Activated CD4-positive, alpha-beta T cell treated with anti-CD3 and anti-CD28 coated beads, Interleukin-10, Interleukin-2, amounts not matched to agents 100 ng/mL and 50 ng/mL, durations not matched to agents 16 hours and 8 hours (primary cell): ENCODE results near the gene CALHM3.
"Not testable (repeated sequence)": the region's sequence is repeated elsewhere in the genome, so short reads cannot be mapped to it uniquely, and the experiment has no call there.

Source experiments
- DNase-seq: peaks from one replicate; pipeline ENCODE4 v3.0.0-alpha.2; 2020

Gene CALHM3

DNA sequence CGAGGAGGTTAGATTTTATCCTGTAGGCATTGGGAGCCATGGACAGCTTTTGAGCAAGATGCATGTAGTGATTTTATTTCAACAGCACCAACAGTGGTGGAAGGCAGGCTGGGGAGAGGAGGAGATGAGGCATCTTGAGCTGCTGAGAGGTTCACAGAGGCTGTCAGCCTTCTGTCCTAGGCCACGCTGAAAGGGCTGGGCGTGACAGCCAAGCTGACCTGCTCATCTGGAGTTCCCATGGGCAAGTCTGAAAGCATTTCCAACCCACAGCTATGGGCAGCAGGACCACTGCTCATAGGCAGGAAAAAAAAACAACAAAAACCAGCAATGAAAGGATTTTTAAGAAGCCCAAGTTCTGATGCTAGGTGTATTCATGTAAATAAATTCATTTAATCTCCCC, 22.1 kb upstream of the CALHM3 start:
- DNase-seq, result no peak

DNA sequence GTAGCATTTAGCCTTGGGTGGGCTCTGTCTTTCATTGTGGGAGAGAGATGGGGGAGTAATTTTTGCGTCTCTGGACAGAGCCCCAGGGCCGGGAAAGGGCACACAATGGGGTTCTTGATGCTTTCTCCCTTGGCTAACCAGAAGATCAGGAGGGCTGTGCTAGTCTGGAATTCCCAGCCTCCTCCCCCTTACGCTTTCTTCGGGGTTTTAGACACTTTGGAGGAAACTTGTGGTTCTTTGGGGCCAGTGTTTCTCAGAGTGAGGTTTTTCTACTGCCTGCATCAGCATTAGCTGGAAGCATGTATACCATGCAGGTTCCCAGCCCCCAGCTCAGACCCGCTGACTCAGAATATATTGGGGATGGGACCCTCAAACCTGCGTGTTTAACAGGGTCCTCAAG, 21.4 kb upstream of the CALHM3 start:
- peak; percentile 21 for DNase-seq

DNA sequence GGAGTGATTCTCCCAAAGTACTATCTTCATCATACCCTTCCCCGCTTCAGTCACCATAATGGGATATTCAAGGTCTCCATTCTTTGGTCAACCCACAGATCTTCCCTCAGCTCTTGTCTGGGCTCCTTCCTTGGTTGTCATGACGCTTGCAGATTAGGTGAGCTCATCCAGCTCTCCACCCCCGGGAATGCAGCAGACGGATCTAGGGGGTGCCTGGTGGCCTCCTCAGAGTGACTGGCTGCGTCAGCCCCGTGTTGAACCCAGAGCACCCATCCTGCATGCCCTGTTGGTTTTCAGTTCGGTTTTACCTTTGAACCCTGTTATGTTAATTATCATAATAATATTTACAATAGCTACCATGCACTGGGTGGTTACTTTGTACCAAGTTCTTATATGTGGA, 20.8 kb upstream of the CALHM3 start:
- no peak for DNase-seq

DNA sequence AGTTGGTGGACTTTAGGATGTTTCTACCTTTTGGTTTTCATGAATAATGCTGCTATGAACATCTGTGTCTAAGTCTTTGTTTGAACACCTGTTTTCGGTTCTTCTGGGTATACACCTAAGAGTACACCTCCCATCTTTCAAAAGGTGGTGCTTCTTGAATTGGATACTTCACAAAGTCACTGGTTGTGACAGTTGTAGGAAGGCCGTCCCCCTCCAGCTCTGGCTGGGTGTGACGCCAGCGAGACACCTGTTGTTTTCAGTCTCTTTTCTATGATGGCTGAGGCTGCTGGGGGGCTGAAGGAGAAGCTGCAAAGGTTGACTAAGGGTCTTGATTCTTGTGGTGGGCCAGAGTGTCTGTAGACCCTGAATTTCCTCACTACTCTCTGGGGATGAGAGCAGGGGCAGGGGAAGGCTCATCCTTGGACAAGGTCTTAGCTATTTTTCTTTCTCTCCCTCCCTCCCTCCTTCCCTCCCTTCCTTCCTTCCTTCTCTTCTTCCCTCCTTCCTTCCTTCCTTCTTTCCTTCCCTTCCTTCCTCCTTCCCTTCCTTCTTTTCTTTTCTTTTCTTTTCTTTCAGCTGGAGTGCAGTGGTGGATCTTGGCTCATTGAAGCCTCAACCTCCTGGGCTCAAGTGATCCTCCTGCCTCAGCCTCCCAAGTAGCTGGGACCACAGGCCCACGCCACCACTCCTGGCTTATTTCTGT, 20.0 kb upstream of the CALHM3 start:
- no peak for DNase-seq

DNA sequence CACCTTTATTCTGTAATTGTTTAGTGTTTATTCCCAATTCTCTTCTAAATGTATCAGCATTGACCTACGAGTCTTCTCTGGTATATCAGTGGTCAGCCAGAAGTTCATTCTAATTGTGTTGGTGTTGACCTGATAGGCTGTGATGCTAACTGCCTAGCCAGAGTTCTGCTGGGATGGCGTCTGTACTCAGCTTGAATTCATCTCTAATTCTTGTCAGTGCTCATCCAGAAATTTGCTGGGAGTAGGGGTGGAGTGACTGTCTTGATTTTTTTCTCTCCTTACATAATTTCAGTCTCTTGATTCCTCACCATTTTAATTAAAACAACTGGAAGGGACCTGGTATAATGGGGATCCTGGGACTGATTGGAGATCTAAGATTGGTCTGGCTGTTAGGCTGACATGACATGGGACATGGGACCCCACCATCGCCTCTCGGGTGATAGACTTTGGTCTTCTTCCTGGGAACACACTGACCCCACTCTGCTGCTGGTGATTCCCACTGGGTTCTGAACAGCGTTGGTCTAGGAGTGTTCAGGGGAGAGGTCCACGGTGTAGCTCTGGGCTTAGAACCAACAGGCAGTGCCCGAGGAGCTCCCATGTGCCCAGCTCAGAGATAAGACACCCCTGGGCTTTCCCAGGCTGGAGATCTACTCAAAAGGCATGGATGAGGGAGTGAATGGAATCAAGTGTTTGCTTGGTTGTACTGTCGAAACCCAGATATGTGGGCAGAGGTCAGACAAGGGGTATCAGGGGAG, 18.3 kb upstream of the CALHM3 start:
- DNase-seq, result no peak

DNA sequence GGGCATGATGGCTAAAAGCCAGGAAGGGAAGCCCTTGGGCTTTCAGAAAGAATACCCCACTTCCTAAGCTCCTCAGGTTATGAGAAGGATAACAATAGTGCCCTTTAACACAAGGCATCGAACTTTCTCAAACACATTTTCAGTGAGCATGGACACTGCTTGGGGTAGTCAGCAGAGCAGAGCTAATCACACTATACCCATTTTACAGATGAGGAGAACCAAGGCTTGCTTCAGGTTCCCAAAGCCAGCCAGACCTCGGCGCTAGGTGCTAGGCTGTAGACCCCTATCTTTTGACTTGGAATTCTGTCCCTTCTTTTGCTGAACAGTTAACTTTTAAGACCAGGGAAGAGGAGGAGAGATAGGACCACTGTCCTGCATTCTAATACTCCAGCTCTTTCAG, 16.3 kb upstream of the CALHM3 start:
- DNase-seq, result no peak

DNA sequence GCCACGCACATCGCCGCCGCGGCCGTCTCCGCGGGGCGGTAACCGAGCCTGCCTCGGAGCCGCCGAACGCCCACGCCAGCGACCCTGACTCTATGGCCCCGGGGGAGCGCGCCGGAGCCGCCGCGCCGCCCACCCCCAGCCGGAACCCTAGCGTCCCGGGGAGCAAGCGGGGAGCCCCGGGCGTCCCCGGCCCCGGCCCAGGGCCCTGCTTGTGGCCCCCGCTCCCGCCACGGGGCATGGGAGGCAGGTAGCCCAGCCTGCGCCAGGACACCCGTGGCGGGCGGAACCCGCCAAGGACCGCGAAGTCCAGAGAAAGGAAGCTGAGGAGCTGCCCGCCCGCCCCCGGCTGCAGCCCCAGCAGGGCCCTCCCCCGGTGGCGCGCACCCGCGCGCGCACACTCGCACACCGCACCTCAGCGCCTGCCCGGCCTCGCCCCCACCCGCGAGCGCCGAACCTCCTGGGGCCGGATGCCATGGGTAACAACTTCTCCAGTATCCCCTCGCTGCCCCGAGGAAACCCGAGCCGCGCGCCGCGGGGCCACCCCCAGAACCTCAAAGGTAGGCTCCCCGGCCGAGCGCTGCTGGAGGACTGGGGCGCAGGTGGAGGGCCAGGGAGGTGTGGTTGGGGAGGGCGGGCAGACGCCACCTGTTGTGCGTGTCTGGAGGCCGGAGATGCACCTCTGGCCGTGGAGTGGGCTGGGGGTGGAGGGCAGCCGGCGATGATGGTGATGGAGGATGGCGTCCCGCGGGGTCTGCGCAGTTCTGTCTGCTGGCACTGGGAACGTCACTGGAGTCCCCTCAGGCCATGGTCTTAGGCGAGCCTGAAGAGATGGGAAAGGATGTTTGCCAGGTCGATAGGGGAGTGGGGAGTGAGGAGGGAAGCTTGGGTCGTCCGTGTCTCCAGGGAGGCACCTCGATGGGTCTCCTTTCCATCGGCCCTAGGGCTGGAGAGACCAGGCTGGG, 15.2 kb upstream of the CALHM3 start:
- DNase-seq, result peak; percentile 38

DNA sequence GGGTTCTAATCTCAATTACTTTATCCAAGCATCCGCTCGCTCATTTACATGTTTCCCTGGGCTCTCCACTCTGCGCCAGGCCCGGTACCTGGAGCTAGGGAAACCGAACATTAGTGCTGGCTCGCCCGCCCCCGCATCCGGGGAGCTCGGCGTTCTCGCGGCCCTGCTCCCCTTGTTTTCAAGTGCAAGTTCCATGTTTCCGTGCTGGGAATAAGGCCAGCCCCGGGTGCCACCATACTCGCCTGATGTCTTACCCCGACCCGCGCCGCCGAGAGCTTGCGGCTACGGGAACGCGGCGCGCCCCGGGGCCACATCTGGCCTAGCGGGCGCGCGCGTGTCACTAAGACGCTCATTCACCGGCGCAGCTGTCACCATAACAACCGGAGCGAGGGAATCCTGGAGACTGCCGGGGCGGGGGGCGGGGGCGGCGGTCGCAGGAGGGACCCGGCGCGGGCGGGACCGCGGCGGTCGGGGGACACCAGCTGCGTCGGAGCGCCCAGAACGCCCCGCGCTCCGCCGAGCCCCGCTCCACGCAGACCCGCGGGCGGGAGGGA, 14.4 kb upstream of the CALHM3 start, which contains the start of gene NEURL1:
Gene NEURL1, plus strand, starts transcription at position 344 of the 554 bp plus-strand sequence. CDS start 683 bp downstream, outside the sequence.
- peak; percentile 26 for DNase-seq

DNA sequence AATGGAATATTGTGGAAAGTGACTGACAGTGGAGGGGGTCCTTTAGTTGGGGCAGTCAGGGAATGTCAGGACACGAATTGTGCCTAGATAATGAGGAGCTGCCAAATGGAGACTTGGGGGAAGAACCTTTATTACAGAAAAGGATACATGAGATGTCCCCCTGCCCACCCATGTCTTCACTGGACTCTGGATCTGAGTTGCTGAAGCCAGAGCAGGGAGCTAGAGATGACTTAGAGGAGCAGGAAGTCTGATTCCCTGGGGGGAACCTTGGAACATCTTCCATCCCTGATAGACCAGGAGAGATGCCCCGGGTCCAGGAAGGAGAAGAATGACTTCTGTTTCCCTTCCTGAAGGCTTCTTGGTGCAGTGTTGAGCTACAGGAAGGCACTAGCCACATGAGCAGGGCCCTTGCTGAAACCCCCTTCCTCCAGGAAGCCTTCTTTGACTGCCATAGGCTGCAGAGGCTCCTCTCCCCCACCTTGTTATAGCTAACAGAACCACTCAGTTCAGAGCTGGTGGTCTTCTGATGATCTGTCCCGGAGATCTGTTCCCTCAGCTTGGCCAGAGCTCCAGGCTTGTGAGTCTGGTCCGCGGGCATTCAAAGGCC, 13.7 kb upstream of the CALHM3 start:
- no peak for DNase-seq

DNA sequence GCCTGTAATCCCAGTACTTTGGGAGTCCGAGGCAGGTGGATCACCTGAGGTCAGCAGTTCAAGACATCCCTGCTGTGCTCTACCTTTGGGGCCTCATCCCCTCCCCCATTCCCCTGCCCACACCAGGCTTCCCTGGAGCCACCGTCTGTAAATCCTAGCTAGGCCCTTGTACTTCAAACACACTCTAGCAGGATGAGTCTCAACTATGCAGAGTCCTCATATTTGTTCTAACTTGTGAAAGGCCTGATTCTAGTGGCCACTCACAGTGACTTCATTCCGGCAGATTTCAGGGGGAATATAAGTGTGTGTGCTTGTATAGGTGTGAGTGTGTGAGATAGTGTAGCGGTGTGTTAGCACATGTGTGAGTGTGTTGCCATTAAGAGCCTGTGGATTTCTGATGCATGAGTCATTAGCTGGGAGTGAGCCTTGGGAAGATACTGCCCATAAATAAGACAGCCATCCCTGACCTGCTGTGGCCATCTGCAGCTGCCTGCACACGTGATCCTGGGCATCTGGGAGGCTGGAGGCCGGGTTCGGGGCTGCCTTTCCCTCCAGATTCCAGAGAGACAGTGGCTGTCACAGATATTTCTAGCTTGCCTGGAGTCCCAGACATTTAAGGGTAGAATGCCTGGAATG, 12.8 kb upstream of the CALHM3 start:
- DNase-seq, result no peak

DNA sequence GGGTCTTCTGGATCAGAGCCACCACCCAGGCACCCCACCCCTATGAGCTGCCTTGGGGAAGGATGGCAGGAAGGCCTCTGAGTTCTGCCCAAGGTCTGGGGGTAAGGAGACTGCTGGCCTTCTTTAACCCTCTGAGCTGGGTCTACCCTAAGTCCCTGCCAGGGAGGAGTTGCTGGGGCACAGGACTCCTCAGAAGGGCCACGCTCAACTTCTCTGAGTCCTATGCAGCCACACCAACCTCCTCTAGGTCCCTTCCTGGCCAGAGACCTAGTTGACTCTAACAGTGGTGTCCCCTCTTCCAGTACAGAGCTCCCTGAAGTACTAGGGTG, 11.9 kb upstream of the CALHM3 start:
- DNase-seq, result no peak

DNA sequence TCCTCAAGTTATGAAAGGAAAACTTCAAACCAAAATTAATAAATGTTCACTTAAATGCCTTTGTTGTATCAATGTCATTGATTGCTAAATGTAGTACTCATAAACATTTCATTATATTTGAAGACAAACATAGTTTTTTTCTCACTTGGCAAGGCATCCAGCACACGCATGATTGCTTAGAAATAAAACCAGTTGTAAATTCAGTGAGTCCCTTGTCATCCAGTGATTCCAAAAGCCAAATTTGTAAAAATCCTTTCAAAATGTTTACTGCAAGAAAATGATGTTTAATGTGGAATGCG, 8.3 kb upstream of the CALHM3 start:
- no peak for DNase-seq

DNA sequence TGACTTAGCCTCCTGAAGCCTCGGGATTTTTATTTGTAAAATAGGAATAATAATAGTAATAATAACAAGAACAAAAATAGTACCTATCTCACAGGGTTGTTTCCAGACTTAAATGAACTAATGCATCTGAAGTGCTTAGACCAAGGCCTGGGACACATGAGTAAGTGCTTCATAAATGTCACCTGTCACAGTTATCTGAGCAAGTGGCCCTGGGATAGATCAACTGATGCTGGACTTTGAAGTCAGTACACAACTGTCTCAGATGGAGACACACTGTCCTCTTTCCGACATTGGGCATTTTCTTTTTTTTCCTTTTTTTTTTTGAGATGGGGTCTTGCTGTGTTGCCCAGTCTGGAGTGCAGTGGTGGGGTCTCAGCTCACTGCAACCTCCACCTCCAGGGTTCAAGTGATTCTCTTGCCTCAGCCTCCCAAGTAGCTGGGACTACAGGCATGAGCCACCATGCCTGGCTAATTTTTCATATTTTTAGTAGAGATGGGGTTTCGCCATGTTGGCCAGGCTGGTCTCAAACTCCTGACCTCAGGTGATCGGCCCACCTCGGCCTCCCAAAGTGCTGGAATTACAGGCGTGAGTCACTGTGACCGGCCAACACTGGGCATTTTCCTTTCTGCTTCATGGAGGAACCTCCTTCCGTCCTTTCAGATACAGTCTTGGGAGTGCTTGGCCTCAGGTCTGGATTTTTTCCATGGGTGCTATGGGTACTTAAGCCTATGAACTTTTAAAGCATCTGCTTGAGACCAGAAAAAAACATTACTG, 7.8 kb upstream of the CALHM3 start:
- not testable (repeated sequence) for DNase-seq

DNA sequence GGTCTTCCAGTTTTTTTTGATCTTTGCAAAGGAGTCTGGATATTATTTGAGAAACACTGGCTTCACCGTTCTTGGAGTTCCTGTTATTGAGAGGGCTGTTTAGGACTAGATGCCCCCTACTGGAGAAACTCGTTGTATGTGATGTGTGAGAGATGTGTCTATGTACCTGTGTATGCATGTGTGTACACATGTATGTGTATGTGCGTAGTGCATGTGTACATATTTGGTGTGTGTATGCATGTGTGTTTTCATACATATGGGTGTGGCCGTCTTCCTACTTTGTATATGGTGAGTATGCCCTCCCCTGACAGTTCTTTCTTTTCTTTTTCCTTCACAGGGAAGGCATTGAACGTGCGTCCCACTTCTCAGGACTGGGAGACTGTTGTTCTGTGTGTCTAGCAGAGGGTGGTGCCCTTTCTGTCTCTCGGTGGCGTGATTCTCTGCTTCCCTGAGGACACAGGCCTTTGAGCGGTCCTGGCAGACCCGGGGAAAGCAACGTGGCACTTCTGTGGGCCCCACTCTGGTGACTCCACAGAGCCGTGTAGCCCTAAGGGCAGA, 3.0 kb upstream of the CALHM3 start:
- peak; percentile 71 for DNase-seq

DNA sequence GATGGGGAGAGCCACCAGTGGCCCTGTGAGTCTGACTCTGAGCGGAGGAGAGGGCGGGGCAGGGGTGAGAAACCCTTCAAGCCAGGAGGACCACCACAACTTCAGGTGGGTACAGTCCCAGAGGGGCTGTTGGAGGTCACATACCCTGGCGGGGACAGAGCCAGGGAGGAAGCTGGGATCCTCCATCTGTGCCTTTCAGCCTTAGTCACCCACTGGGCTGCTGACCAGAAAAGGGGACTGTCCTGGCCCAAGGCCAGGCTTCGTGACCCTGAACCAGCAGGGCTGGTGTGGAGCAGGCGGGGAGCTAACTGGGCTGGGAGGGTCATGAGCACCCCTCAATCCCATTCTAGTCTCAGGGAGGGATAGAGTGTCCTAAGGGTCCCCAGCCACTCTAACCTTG, 1.5 kb upstream of the CALHM3 start:
- no peak for DNase-seq

DNA sequence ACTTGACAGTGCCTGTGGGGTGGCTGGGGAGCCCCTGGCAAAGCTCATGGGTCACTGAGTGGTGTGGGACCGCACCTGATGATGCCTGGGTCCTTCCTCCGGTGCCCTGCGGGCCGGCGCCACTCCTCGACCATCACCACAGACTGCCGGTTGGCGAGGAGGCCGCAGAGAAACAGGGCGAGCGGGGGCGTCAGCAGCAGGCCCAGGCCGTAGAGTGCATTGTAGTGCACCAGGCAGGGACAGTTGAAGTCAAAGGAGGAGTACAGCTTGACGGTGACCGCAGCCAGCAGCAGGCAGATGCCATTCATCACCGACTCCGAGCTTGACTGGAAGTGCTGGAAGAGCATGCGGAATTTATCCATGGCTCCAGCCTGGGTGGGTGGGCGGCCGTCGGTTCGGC, 369 bp downstream of the CALHM3 start:
- DNase-seq, result no peak

DNA sequence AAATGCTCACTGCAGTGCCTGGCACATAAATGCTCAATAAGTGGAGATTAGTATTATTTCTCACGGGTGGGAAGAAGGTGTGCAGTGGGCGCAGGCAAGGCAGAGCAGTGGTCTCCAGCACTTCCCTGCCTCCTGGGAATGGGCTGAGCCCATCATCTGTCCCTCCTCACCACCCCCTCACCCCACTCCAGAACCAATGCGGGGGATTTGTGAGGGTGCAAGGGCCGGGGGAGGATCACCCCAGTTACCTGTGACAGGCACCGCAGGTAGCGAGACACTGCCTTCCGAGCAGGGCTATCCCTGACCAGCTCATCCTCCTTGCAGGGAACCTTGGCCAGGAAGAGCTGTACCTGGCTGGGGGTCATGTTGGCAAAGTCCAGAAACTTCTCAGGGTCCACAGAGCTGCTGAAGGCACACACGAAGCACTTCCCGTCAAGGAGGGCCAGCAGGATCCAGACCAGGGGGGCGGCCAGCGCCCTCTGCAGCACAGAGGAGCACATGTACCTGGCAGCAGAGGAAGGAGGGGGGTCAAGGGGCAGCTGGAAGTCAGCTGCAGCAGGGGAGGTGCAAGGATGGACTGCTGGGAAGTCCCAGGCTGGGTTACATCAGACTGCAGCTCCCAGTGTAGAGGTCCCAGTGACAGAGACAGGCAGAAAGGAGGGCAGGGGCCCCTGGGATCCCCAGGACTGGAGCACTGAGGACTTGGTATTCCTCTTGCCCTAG, 2.8 kb downstream of the CALHM3 start:
- no peak for DNase-seq

DNA sequence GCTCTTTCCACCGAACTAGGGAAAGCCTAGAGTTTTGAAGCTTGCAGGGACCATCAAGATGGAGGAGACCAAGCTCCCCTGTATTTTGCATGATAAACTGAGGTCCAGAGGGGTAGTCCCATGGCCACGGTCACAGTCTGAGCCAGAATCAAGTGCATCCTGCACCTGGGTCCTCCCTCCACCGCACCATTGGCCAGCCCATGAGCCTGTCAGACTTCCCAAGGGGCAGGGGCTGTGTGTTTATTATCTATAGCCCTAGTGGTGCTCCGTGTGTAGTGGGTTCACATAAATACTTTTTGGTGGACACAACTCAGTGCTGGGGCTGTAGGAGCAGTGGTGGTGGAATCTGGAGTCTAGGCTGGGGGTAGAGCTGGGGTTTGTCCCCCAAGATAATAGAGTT, 3.6 kb downstream of the CALHM3 start:
- DNase-seq, result no peak

DNA sequence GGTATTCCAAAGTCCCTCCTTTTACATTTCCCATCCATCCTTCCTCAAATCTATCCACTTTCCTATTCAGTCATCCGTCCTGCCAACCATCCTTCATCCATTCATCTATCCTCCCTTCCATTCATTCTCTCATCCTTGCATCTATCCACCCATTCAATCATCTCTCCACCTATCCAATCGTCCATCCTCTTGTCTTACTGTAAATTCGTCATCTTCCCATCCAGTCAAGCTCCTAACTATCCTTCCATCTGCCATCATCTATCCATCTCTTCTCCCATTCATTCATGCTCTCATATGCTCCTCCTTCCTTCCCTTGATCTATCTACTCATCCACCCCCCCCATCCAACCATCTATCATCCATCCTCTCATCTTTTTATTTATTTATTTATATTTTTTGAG, 5.0 kb downstream of the CALHM3 start:
- no peak for DNase-seq

DNA sequence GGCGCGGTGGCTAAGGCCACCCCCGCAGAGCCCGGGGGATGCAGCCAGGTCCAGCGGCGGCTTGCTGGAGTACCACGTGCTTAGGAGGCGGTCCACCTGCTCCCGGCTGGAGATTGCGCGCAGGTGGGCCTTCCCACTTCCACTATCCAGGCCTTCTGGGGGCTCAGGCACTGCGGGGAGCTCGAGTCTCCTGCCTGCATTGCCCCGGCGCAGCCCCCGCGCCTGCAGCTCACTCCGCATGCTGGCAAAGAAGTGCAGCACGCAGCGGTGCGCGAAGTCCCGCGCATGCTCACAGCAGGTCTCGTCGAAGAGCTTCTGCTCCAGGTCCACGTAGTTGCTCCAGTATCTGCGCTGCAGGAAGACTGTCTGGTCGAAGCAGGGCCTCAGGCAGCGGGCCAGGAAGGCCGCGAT, 5.8 kb downstream of the CALHM3 start:
- DNase-seq, result no peak

DNA sequence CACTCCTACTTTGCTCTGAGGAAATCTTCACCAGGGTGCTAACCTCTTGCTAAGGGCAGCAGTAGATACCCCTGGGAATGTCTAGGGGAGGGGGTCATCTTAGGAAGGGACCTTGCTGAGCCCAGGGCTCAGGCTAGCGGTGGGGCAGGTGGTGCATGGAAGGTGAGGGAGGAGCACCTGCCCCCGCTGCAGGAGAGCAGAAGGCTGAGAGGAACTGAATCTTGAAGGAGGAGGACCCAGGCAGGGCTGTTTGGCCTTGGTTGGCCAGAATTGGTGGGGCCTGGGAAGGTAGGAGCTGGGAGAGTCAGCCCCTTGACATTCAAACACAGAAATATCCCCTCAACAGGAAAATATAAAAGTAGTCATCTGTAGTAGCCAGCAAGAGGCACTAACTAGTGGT, 7.0 kb downstream of the CALHM3 start:
- no peak for DNase-seq
